Subcutaneous abdominal adipose tissue (tissue), 5 donors: Measurements from ENCODE around the gene SLX4IP.
"Not testable (repeated sequence)": the region's sequence is repeated elsewhere in the genome, so short reads cannot be mapped to it uniquely, and the experiment has no call there.

Experiments
- H3K27ac ChIP-seq: one replicate; pipeline ENCODE4 v1.7.0; 2013; ENCODE audit warnings: low read depth, mild to moderate bottlenecking, inconsistent platforms, low read length, moderate library complexity
- H3K27me3 ChIP-seq, 5 donors: one replicate each; pipeline ENCODE4 v1.7.0; 2013; ENCODE audit warnings: low read length in 5 of 5, inconsistent platforms in 1 of 5; ENCODE audit not compliant: control insufficient read depth in 5 of 5, insufficient read depth in 4 of 5
- H3K36me3 ChIP-seq, 5 donors: one replicate each; pipeline ENCODE4 v1.7.0; 2013; ENCODE audit warnings: low read length in 5 of 5; ENCODE audit not compliant: control insufficient read depth in 5 of 5, insufficient read depth in 5 of 5
- H3K4me1 ChIP-seq, 5 donors: one replicate each; pipeline ENCODE4 v1.7.0; 2013; ENCODE audit warnings: low read length in 5 of 5, mild to moderate bottlenecking in 3 of 5, moderate library complexity in 1 of 5; ENCODE audit not compliant: control insufficient read depth in 5 of 5, insufficient read depth in 5 of 5
- H3K4me3 ChIP-seq, 5 donors: one replicate each; pipeline ENCODE4 v1.7.0; 2013; ENCODE audit warnings: low read length in 5 of 5, low read depth in 1 of 5
- H3K9ac ChIP-seq, 5 donors: one replicate each; pipeline ENCODE4 v1.7.0; 2013; ENCODE audit warnings: low read length in 5 of 5, mild to moderate bottlenecking in 4 of 5, moderate library complexity in 3 of 5
- H3K9me3 ChIP-seq, 5 donors: one replicate each; pipeline ENCODE4 v1.7.0; 2013; ENCODE audit warnings: low read length in 5 of 5; ENCODE audit not compliant: control insufficient read depth in 5 of 5
- donor health status: healthy.
- donor health status: healthy.
- donor health status: healthy.
- donor health status: healthy.
- donor health status: healthy.

Gene SLX4IP

DNA sequence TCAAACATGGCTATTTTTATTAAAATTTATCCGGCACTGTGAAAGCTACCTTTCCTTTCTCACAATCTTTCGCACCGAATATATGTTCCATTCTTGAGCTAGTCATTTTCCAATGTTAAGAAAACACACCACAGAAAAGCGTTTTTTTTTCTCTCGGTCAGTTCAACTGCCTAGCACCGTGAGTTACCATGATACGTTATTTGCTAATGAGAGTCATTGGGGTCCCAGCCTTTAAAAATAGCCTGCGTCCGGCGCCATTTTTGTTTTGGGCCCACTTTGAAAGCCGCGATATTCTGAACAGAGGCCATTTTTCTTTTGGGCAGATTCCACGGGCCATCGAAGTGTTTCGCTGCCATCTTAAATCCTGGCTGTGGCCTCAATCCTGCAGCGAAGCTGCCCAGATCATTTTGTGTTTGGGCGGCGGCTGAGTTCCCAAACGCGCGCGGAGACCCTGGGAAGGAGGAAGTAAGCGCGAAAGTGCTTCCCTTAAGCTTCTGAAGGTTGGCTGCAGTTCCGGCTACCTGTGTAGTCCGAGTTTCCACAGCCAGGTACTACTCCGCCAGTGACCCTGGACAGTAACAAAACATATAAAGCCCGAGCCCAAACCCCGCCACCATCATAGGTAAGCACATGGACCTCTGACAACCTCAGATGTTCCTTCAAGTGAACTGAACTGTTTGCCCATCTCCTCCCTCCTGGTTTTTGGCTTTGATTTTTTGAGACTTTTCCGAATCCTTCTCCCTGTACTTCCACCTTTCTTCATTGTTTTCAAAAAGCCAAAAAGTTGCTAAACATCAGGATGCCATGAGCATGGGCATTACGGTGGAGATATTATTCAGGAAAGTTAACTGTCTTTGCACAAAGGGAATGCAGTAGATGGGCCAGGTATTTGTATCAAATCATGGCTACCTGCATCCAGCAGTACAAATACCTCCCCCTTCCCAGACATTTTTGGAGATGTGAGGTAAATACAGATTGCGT is at the start of gene SLX4IP:
SLX4IP (plus strand) TSS at position 474 of the 981 bp plus-strand sequence. CDS start 22,900 bp downstream, outside the sequence.
- H3K9ac ChIP-seq, result peak within 1 kb of the TSS; percentile 77 to 96 (median 94)
- no peaks in the 10 kb centered on the region for H3K36me3 ChIP-seq
- H3K27ac ChIP-seq, result peak within 1 kb of the TSS; percentile 93
- H3K4me1 ChIP-seq, result peaks cover 0 to 32% (median 26%) of the 10 kb centered on the region in 5 donors
- H3K9me3 ChIP-seq, result no peaks in the 10 kb centered on the region
- peak within 1 kb of the TSS; percentile 88 to 96 (median 94) for H3K4me3 ChIP-seq
- H3K27me3 ChIP-seq, result no peaks in the 10 kb centered on the region

DNA sequence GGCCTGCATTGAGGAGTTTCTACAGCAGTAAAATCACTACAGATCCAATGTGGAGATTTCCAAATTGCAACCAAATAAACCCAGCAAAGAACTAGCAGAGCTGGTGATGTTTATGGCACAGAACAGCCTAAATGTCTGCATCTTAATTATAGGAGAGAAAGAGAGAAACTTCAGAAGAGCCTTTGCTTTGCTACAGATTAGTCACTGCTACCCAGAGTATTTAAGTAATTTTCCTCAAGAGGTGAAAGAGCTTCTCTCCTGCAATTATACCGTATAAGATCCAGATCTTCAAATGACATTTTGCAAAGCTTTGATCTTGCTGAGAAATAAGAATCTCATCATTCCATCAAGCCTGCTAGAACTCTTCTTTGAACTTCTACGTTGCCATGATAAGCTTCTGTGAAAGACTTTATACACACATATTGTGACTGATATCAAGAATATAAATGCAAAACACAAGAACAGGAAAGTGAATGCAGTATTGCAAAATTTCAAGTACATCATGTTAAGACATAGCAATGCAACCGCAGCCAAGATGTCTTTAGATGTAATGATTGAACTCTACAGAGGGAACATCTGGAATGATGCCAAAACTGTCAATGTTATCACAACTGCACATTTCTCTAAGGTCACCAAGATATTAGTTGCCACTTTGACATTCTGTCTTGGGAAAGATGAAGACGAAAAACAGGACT is 49.1 kb upstream of the SLX4IP start:
- H3K9ac ChIP-seq, result no peak overlapping the region
- H3K36me3 ChIP-seq, result no peaks in the 10 kb centered on the region
- H3K27me3 ChIP-seq, result no peaks in the 10 kb centered on the region
- H3K27ac ChIP-seq, result no peak overlapping the region
- H3K4me3 ChIP-seq, result no peak overlapping the region
- H3K4me1 ChIP-seq, result no peaks in the 10 kb centered on the region
- no peaks in the 10 kb centered on the region for H3K9me3 ChIP-seq

DNA sequence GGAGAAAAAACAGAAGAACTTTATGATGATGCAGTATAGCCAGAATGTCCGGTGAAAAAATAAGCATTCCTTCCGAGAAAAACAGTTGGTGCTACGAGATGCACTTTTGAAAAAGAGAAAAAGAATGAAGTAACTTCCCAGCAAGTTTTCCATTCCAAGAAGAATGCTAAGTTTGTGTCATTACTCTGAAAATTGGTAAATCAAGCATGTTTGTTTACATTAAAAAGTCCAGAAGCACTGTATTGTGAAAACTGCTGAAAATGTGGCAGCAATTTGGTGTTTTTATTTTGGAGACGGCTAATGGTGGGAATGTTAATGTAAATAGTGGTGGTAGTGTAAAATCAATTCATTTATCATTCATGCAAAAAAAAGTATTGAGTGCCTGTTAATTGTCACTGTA is 47.4 kb upstream of the SLX4IP start:
- Histone ChIP-seq H3K9ac (no peak overlapping the region), H3K27ac (no peak overlapping the region), H3K4me3 (no peak overlapping the region), H3K9me3 (no peaks in the 10 kb centered on the region), H3K4me1 (no peaks in the 10 kb centered on the region), H3K36me3 (no peaks in the 10 kb centered on the region), H3K27me3 (no peaks in the 10 kb centered on the region)

DNA sequence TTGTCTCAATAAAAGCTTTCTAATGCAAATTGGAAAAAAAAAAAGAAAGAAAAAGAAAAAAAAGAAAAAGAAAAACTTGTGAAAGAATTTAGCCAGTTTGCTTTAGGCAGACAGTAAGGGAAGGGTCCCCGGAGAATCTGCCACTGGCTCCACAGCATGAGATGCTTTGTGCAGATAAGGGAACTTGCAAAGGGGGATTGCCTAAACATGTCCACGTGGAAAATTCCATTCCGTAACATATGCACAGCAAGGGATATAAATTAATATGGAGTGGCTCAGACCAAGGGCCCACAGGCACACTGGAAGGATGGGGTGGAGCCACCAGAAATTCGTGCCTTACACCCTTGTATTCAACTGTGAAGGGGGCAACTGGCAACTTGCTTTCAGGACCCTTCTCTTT is 46.5 kb upstream of the SLX4IP start:
- no peaks in the 10 kb centered on the region for H3K27me3 ChIP-seq
- no peak overlapping the region for H3K27ac ChIP-seq
- H3K9me3 ChIP-seq, result no peaks in the 10 kb centered on the region
- H3K36me3 ChIP-seq, result no peaks in the 10 kb centered on the region
- no peak overlapping the region for H3K4me3 ChIP-seq
- no peaks in the 10 kb centered on the region for H3K4me1 ChIP-seq
- no peak overlapping the region for H3K9ac ChIP-seq

DNA sequence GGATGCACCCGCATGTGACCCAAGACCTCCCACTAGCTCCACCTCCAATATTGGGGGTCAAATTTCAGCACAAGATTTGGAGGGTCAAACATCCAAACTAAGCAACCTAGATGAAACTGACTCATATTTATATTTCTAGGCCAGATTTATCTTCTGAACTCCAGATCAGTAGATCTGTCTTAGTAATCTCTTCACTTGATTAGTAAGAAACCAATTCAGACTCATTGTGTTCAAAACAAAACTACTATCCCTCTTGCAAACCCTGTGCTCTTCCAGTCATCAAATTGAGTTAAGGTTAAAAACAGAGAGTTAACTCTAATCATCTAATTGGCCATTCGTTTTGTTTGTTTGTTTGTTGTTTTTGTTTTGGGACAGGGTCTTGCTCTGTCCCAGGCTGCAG is 44.4 kb upstream of the SLX4IP start:
- no peak overlapping the region for H3K27ac ChIP-seq
- no peak overlapping the region for H3K4me3 ChIP-seq
- no peaks in the 10 kb centered on the region for H3K9me3 ChIP-seq
- no peak overlapping the region for H3K9ac ChIP-seq
- no peaks in the 10 kb centered on the region for H3K4me1 ChIP-seq
- H3K36me3 ChIP-seq, result no peaks in the 10 kb centered on the region
- no peaks in the 10 kb centered on the region for H3K27me3 ChIP-seq

DNA sequence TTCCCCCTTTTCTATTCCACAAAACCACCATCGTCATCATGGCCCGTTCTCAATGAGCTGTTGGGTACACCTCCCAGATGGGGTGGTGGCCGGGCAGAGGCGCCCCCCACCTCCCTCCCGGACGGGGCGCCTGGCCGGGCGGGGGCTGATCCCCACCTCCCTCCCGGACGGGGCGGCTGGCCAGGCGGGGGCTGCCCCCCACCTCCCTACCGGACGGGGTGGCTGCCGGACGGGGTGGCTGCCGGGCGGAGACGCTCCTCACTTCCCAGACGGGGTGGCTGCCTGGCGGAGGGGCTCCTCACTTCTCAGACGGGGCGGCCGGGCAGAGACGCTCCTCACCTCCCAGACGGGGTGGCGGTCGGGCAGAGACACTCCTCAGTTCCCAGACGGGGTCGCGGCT is 40.4 kb upstream of the SLX4IP start:
- not testable (repeated sequence) for H3K9me3 ChIP-seq, H3K36me3 ChIP-seq, H3K4me1 ChIP-seq, H3K4me3 ChIP-seq, H3K27ac ChIP-seq, H3K27me3 ChIP-seq, H3K9ac ChIP-seq

DNA sequence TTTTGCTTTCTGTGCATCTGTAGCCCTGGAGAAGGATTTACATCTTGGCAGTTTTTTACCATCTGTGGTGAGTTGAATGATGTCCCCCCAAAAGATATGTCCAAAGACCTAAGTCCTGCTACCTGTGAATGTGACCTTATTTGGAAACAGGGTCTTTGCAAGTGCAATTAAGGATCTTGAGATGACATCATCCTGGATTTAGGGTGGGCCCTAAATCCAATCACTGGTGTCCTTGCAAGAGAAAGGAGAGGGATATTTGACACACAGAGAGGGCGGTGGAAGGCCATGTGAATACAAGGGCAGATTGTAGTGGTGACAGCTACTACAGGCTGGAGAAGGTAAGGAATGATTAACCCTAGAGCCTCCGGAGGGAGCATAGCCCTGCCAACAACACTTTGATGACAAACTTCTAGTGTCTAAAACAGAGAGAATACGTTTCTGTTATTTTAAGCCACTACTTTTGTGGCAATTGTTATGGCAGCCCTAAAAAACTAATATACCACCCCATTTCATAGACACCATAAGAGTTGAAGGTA is 36.2 kb upstream of the SLX4IP start:
- H3K4me1 ChIP-seq, result peaks cover 0 to 7% (median 5%) of the 10 kb centered on the region in 5 donors
- H3K4me3 ChIP-seq, result no peak overlapping the region
- H3K36me3 ChIP-seq, result no peaks in the 10 kb centered on the region
- H3K27ac ChIP-seq, result no peak overlapping the region
- H3K9ac ChIP-seq, result no peak overlapping the region
- H3K27me3 ChIP-seq, result no peaks in the 10 kb centered on the region
- H3K9me3 ChIP-seq, result no peaks in the 10 kb centered on the region

DNA sequence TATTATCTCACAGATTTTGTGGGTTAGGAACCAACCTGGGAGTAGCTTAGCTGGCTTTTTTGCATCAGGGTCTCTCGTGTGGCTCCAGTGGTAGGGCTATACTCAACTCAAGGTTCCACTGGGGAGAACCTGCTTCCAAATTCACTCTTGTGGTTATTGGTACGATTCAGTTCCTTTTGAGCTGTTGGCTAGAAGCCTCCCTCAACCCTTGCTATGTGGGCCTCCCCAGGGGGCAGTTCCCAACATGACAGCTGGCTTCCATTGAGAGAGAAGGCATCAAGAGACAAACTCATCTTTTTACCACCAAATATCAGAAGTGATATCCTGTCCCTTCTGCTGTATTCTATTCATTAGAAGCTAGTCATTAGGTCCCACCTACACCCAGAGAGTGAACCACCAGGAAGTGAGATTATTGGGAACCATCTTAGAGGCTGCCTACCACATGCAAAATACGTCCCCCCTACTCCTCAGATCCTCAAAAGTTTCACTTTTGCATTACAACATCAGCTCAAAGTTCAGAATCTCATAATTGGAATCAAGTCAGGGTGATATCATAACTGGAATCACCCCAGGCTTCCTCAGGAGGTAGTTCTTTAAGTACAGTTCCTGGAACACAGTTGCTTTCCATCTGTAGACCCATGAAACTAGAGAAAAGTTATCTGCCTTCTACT is 32.0 kb upstream of the SLX4IP start:
- no peaks in the 10 kb centered on the region for H3K27me3 ChIP-seq
- H3K27ac ChIP-seq, result no peak overlapping the region
- no peaks in the 10 kb centered on the region for H3K9me3 ChIP-seq
- peaks cover 0 to 7% (median 5%) of the 10 kb centered on the region in 5 donors for H3K4me1 ChIP-seq
- H3K9ac ChIP-seq, result no peak overlapping the region
- peaks cover 10 to 24% (median 16%) of the 10 kb centered on the region in 5 donors for H3K36me3 ChIP-seq
- no peak overlapping the region for H3K4me3 ChIP-seq

DNA sequence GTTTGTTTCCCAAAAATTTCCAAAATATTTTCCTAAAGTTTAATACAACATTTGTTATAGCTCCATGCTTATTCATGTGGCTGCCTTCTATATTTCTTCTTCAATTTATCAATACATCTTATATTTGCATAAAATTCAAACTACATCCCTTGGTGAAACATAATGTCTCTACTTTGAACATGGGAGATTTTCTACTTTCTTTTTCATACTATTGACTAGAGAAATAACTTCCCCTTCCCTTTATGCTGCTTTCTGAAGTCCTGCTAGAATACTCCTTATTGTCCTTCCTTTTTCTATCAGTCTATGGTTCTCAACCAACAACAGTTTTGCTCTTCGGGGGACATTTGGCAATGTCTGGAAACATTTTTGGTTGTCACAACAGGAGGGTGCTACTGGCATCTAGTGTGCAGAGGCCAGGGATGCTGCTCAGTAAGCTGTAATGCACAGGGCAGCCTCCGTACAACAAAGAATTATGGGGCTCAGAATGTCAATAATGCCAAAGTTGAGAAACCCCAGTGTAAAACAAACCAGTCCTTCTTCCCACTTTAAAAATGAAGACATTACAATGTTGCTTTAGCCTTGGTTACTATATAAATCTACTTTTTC is 31.0 kb upstream of the SLX4IP start:
- Histone ChIP-seq H3K27ac (no peak overlapping the region), H3K36me3 (peaks cover 10 to 24% (median 19%) of the 10 kb centered on the region in 5 donors), H3K4me1 (peaks cover 0 to 7% (median 5%) of the 10 kb centered on the region in 5 donors), H3K4me3 (no peak overlapping the region), H3K27me3 (no peaks in the 10 kb centered on the region), H3K9me3 (no peaks in the 10 kb centered on the region), H3K9ac (no peak overlapping the region)
